OCI-LY7 (cell line): ENCODE data around the gene MAB21L3. TPM values are rescaled to one million over a fixed set of nuclear protein-coding genes. Genes with fewer than 3 reads are reported as not detected.

Source experiments
- BruUV-seq: library from RNA; stranded (reverse); fragments of 400-500 nt; replicated peaks from 2 replicates; lab custom pipeline; 2021; lab: Mats Ljungman, UMichigan
- CTCF ChIA-PET: fragments of 300-600 bp; sonication (Branson Sonifier 250); formaldehyde crosslinking; loops from one replicate; lab custom pipeline; 2022; ENCODE audit warnings: antibody characterized with exemption; ENCODE audit not compliant: unreplicated experiment; lab: Charles Lee
- POLR2A ChIA-PET: fragments of 300-600 bp; sonication (Branson Sonifier 250); formaldehyde crosslinking; loops from one replicate; lab custom pipeline; 2022; ENCODE audit warnings: antibody characterized with exemption; lab: Charles Lee
- DNase-seq: peaks from one replicate; pipeline ENCODE4 v3.0.0-alpha.2; 2015; ENCODE audit warnings: low spot score
- H2AFZ ChIP-seq: fragments of 200-600 bp; sonication (generic), shearing (Covaris generic); 2 replicates; pipeline ENCODE4 v1.6.1; 2014; ENCODE audit warnings: mild to moderate bottlenecking, antibody characterized with exemption, low read length, moderate library complexity
- H3K27ac ChIP-seq: fragments of 200-600 bp; sonication (generic); 2 replicates; pipeline ENCODE4 v1.5.1; 2014; ENCODE audit warnings: mixed run types, low read depth, mild to moderate bottlenecking, moderate library complexity, low read length, inconsistent platforms; ENCODE audit not compliant: poor library complexity, severe bottlenecking
- H3K36me3 ChIP-seq: fragments of 200-600 bp; sonication (generic); 2 replicates; pipeline ENCODE4 v1.6.1; 2014; ENCODE audit warnings: mild to moderate bottlenecking, antibody characterized with exemption, low read length, moderate library complexity, mixed read lengths; ENCODE audit not compliant: insufficient read depth
- H3K4me1 ChIP-seq: fragments of 200-600 bp; sonication (generic); 2 replicates; pipeline ENCODE4 v1.5.1; 2014; ENCODE audit warnings: mild to moderate bottlenecking, low read length; ENCODE audit not compliant: insufficient read depth, poor library complexity, severe bottlenecking
- H3K4me2 ChIP-seq: fragments of 200-600 bp; sonication (generic); 2 replicates; pipeline ENCODE4 v1.6.1; 2014; ENCODE audit warnings: mild to moderate bottlenecking, low read length
- H3K4me3 ChIP-seq: fragments of 200-600 bp; sonication (generic); 2 replicates; pipeline ENCODE4 v1.5.1; 2014; ENCODE audit warnings: mild to moderate bottlenecking, low read depth, low read length; ENCODE audit not compliant: poor library complexity, severe bottlenecking
- H3K79me2 ChIP-seq: fragments of 200-600 bp; sonication (generic); 2 replicates; pipeline ENCODE4 v1.6.1; 2016; ENCODE audit warnings: low read depth, mild to moderate bottlenecking, low read length, moderate library complexity, mixed read lengths; ENCODE audit not compliant: insufficient read depth
- H3K9me2 ChIP-seq: fragments of 200-600 bp; sonication (generic); 2 replicates; pipeline ENCODE4 v1.6.1; 2016; ENCODE audit warnings: mild to moderate bottlenecking, low read length, mixed read lengths; ENCODE audit not compliant: insufficient read depth
- H3K9me3 ChIP-seq: fragments of 200-600 bp; sonication (generic); 2 replicates; pipeline ENCODE4 v1.6.1; 2014; ENCODE audit warnings: mild to moderate bottlenecking, mixed run types, low read length, mixed read lengths
- H4K20me1 ChIP-seq: fragments of 200-600 bp; sonication (generic); 2 replicates; pipeline ENCODE4 v1.6.1; 2014; ENCODE audit warnings: mild to moderate bottlenecking, antibody characterized with exemption, low read length, moderate library complexity, mixed read lengths; ENCODE audit not compliant: insufficient read depth
- EZH2phosphoT487 ChIP-seq: fragments of 200-600 bp; sonication (generic); IDR thresholded peaks from 2 replicates; pipeline ENCODE4 v1.6.1; 2018; ENCODE audit warnings: low read depth, borderline replicate concordance, mild to moderate bottlenecking, mixed run types, antibody characterized with exemption, low read length, moderate library complexity, mixed read lengths
- intact Hi-C: fragments of 100-400 bp; cut with micrococcal nuclease; formaldehyde crosslinking; loops from one replicate; pipeline ENCODE4 v1.10.0; 2022; ENCODE audit not compliant: unreplicated experiment
- total RNA-seq, 2 experiments: library from RNA; depleted of rRNA in 1 of 2; stranded (reverse); fragments of >200 nt in 1 of 2; shearing (Covaris generic) in 1 of 2; gene quantifications; 2 replicates each; pipeline ENCODE4 v1.2.3, GENCODE V29; 2014 to 2022
- TF ChIP-seq, protein P1 (sequence below): fragments of 200-600 bp; sonication (generic); conservative IDR thresholded peaks from 2 replicates; pipeline ENCODE4 v1.5.1; 2014; ENCODE audit warnings: mild to moderate bottlenecking, antibody characterized with exemption, low read length, moderate library complexity, mixed read lengths

Gene MAB21L3
- total RNA-seq, 2 experiments from 2014 or later: not detected

DNA sequence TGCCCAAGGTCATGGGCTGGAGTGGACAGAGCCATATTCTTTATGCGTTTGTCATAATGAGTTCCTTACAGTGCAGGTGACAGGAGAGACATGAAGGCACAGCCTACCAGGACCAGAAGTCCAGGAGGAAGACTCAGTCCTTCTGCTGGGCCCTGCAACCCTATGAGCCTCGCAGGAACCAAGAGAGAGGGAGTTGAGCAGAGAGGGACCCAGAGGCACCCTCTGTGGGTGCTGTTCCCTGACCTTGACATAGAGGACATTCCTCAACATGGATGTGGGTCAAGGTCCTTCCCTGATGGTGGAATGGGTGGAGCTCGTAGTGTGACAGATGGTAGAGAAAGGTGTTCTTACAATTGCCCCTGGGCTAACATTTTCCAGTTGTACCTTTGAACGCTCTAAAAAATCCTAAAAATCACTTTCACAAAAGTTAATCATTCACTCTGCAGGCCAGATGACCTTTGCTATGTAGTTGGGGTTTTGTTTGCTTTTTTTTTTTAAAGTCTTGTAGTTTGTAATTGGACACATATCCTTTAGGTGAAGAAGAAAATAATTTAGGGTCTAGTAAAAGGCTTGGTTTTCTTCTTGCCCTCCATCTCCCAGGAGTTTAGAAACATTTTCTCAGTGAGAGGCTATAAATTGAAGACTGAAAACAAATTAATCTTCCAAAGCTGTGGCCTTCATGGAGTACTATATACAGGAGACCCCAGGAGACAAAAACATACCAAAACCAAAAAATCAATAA, 41.9 kb downstream of the MAB21L3 start:
- no peak for DNase-seq
- POLR2A ChIA-PET: interaction anchor here (1.0 kb wide), 1 partner anchor 215 kb away, joined by 3 read pairs; no protein-coding TSS in a partner anchor
- Histone ChIP-seq H3K4me2 (no peak overlapping the region), H3K36me3 (no peaks in the 10 kb centered on the region), H3K9me3 (no peaks in the 10 kb centered on the region), H3K27ac (no peak overlapping the region), H3K79me2 (no peaks in the 10 kb centered on the region), H3K9me2 (no peaks in the 10 kb centered on the region), H2AFZ (no peak overlapping the region), H3K4me1 (peaks cover 11% of the 10 kb centered on the region), H3K4me3 (no peak overlapping the region), H4K20me1 (no peaks in the 10 kb centered on the region)
- CTCF ChIA-PET: interaction anchor here (1.2 to 1.3 kb wide), 2 partner anchors 14 to 333 kb away, joined by 3 read pairs; no protein-coding TSS in a partner anchor
- TF ChIP-seq EZH2phosphoT487: no peak
- TF ChIP-seq, protein P1, sequence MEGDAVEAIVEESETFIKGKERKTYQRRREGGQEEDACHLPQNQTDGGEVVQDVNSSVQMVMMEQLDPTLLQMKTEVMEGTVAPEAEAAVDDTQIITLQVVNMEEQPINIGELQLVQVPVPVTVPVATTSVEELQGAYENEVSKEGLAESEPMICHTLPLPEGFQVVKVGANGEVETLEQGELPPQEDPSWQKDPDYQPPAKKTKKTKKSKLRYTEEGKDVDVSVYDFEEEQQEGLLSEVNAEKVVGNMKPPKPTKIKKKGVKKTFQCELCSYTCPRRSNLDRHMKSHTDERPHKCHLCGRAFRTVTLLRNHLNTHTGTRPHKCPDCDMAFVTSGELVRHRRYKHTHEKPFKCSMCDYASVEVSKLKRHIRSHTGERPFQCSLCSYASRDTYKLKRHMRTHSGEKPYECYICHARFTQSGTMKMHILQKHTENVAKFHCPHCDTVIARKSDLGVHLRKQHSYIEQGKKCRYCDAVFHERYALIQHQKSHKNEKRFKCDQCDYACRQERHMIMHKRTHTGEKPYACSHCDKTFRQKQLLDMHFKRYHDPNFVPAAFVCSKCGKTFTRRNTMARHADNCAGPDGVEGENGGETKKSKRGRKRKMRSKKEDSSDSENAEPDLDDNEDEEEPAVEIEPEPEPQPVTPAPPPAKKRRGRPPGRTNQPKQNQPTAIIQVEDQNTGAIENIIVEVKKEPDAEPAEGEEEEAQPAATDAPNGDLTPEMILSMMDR: no peak
- BruUV-seq: no TSS peak
- intact Hi-C loops: loop anchor here (2.0 to 5.0 kb wide), 2 partner anchors 178 to 224 kb away; no protein-coding TSS in a partner anchor

DNA sequence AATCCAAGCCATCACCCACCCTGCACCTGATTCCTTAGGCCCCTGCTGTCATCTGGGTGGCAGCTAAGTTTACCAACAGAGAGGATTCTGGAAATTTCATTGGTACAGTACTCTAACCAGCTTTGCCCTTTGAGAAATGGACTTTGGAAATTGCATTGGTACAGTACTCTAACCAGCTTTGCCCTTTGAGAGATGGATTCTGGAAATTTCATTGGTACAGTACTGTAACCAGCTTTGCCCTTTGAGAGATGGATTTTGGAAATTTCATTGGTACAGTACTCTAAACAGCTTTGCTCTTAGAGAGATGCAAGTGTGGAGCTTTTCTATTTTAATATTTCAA, 42.5 kb downstream of the MAB21L3 start:
- no peaks in the 10 kb centered on the region for H4K20me1 ChIP-seq
- no peaks in the 10 kb centered on the region for H3K9me3 ChIP-seq
- no peak overlapping the region for H3K27ac ChIP-seq
- no peak overlapping the region for H3K4me3 ChIP-seq
- peaks cover 11% of the 10 kb centered on the region for H3K4me1 ChIP-seq
- no peaks in the 10 kb centered on the region for H3K36me3 ChIP-seq
- no peak for TF ChIP-seq EZH2phosphoT487
- TF ChIP-seq, protein P1: no peak
- no peak overlapping the region for H3K4me2 ChIP-seq
- H3K9me2 ChIP-seq: no peaks in the 10 kb centered on the region
- intact Hi-C loops: loop anchor here (2.0 to 5.0 kb wide), 2 partner anchors 177 to 224 kb away; no protein-coding TSS in a partner anchor
- no peak for DNase-seq
- CTCF ChIA-PET: interaction anchor here (1.2 kb wide), 1 partner anchor 15 kb away, joined by 3 read pairs; no protein-coding TSS in a partner anchor
- BruUV-seq: no TSS peak
- POLR2A ChIA-PET: interaction anchor here (1.0 kb wide), 1 partner anchor 215 kb away, joined by 3 read pairs; no protein-coding TSS in a partner anchor
- no peak overlapping the region for H2AFZ ChIP-seq
- H3K79me2 ChIP-seq: no peaks in the 10 kb centered on the region

DNA sequence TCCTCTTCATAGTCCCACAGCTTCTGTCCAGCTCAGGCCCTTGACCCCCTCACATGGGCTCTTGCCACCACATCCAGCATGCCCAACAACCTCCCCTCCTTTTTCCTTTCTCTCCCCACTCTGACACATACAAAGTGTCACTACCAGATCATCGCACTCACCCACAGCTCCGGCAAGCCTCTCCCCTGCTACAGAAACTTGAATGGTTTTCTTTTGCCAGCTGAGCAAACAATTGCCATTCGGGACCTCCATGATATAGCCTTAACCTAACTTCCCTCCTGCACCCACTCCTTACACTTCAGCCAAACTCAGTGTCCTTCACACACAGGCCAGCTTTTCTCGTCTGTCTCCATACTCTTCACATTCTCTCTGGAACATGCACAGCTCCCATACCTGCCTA, 43.3 kb downstream of the MAB21L3 start:
- no peak overlapping the region for H3K4me2 ChIP-seq
- CTCF ChIA-PET: no interaction called here
- BruUV-seq: no TSS peak
- no peaks in the 10 kb centered on the region for H4K20me1 ChIP-seq
- H3K79me2 ChIP-seq: no peaks in the 10 kb centered on the region
- intact Hi-C loops: loop anchor here (5.0 kb wide), 1 partner anchor 223 kb away; no protein-coding TSS in a partner anchor
- no peak for DNase-seq
- no peaks in the 10 kb centered on the region for H3K9me3 ChIP-seq
- POLR2A ChIA-PET: interaction anchor here (1.0 kb wide), 1 partner anchor 214 kb away, joined by 3 read pairs; no protein-coding TSS in a partner anchor
- H3K9me2 ChIP-seq: no peaks in the 10 kb centered on the region
- H3K4me1 ChIP-seq: peaks cover 11% of the 10 kb centered on the region
- H2AFZ ChIP-seq: no peak overlapping the region
- no peaks in the 10 kb centered on the region for H3K36me3 ChIP-seq
- no peak overlapping the region for H3K27ac ChIP-seq
- TF ChIP-seq EZH2phosphoT487: no peak
- TF ChIP-seq, protein P1: no peak
- no peak overlapping the region for H3K4me3 ChIP-seq
